GM21825 (cell line): ENCODE data around the gene PHETA2.

Experiments
- ATAC-seq: cut with Tn5 transposase; IDR thresholded peaks from one replicate; pipeline ENCODE4 v1.9.1; 2021; ENCODE audit warnings: mild to moderate bottlenecking, moderate library complexity; ENCODE audit not compliant: unreplicated experiment

PHETA2 gene

GRCh38 chr22:42074132-42074811, at the start of gene PHETA2:
PHETA2 (plus strand) TSS chr22:42074248; CDS start chr22:42077294, 3,046 bp downstream.
- no peak for ATAC-seq

GRCh38 chr22:42025421-42025820, 48.6 kb upstream of the PHETA2 start:
- no peak for ATAC-seq

- ATAC-seq: no peak
These were observed 47.3 kb upstream of the PHETA2 start for GRCh38 chr22:42026705-42027104.

- no peak for ATAC-seq
These were observed 40.5 kb upstream of the PHETA2 start for GRCh38 chr22:42033263-42034181.

GRCh38 chr22:42035256-42035655, 38.8 kb upstream of the PHETA2 start:
- no peak for ATAC-seq

GRCh38 chr22:42039271-42039670, 34.8 kb upstream of the PHETA2 start:
- ATAC-seq: no peak

- no peak for ATAC-seq
These were observed 32.3 kb upstream of the PHETA2 start for GRCh38 chr22:42041784-42042183.

GRCh38 chr22:42050641-42051180, 23.3 kb upstream of the PHETA2 start:
- no peak for ATAC-seq

- no peak for ATAC-seq
These were observed 21.3 kb upstream of the PHETA2 start for GRCh38 chr22:42052765-42053164.

- ATAC-seq: no peak
These were observed 17.1 kb upstream of the PHETA2 start for GRCh38 chr22:42056757-42057511.

- ATAC-seq: no peak
These were observed 13.6 kb upstream of the PHETA2 start for GRCh38 chr22:42060489-42060888.

- ATAC-seq: no peak
These were observed 13.0 kb upstream of the PHETA2 start for GRCh38 chr22:42061041-42061440.

GRCh38 chr22:42062506-42063170, 11.4 kb upstream of the PHETA2 start:
- ATAC-seq: no peak

GRCh38 chr22:42064629-42065028, 9.4 kb upstream of the PHETA2 start:
- ATAC-seq: no peak

- no peak for ATAC-seq
These were observed 8.5 kb upstream of the PHETA2 start for GRCh38 chr22:42065438-42066125.

GRCh38 chr22:42066126-42066761, 7.8 kb upstream of the PHETA2 start:
- ATAC-seq: no peak

GRCh38 chr22:42066937-42067336, 7.1 kb upstream of the PHETA2 start:
- ATAC-seq: no peak

GRCh38 chr22:42067671-42068251, 6.3 kb upstream of the PHETA2 start:
- no peak for ATAC-seq

- ATAC-seq: no peak
These were observed 5.8 kb upstream of the PHETA2 start for GRCh38 chr22:42068291-42068690.
